Keratinocyte (primary cell): ENCODE results near the gene WDR93.
A peak's percentile ranks its signal among the peaks of the same experiment; 100 is the strongest.

Experiments used
- CTCF ChIP-seq, 3 experiments: IDR thresholded peaks in 1 of 3; conservative IDR thresholded peaks in 1 of 3; optimal IDR thresholded peaks in 1 of 3; 2 replicates in 2 of 3; 3 replicates in 1 of 3; pipeline versions ENCODE3 to v1.5.1; 2011; ENCODE audit warnings: low read length in 3 of 3, mild to moderate bottlenecking in 3 of 3, moderate library complexity in 2 of 3, control low read depth in 1 of 3, inconsistent platforms in 1 of 3; ENCODE audit not compliant: insufficient read depth in 2 of 3; ENCODE audit errors: extremely low read depth in 1 of 3
- EZH2 ChIP-seq: IDR thresholded peaks from one replicate; pipeline ENCODE4 v1.6.1; 2012; ENCODE audit warnings: inconsistent platforms, mild to moderate bottlenecking, low read length, moderate library complexity

DNA sequence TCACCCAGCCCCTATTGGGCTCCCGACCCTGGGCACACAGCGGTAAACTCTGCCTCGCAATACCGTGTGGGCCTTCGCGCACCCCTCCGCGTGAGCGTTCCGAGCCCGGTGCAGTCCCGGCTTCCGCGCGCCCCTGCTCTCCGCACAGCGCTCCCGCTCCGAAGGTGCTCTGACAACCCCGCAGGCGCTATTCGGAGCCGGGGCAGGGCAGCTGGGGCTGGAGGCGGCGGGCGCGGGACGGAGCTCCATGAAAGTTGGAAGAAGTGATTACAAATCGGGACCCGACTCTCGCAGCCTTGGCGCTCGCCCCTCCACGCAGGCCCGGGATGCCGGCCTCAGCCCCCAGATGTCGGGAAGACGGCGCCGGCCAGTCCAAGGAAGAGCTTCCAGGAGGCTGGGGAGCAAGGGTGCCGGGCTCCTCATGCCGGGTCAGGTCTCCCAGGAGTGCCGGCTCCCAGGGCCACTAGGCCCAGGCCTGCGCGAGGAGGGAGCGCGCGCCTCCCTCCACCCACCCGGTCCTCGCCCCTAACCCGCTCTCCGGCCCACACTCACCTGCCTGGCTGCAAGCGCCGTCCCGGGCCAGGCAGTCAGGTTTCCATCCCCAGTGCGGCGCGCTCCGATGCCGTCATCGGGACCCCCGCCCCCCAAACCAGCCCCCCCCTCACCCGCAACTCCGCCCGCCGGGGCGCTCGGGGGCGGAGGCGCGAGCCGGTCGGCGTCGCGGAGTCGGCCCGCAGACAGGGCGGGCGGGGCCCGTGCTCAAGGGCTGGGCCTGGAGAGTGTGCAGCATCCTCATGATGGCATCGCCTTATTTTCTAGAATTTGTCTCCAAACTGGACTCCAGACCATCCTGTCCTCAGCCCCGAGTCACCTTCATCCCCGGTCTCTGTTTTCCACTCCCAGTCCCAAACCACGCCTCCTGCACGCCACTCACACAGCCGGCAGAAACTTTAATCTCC lies 35.5 kb upstream of the WDR93 start, which contains the start of gene KIF7:
- TF ChIP-seq CTCF (optimal IDR thresholded peaks at IDR 0.05 in 1 of 3, IDR thresholded peaks at IDR 0.05 in 1 of 3, conservative IDR thresholded peaks at IDR 0.05 in 1 of 3; ENCODE audit: extremely low read depth in 1 of 3, insufficient read depth in 2 of 3, low read length in 3 of 3) = no peak
- TF ChIP-seq EZH2 = peak; percentile 51
